K562 treated with DMSO at 1 percent for 12 hours (cell line): ENCODE results near the gene OR7G2. TPM values are rescaled to one million over a fixed set of nuclear protein-coding genes. Genes with fewer than 3 reads are reported as not detected.

ENCODE experiments used
- total RNA-seq: library from RNA; unstranded; fragments of 300-600 nt; gene quantifications from 2 replicates; pipeline ENCODE4 v1.2.3, GENCODE V29; 2022; ENCODE audit not compliant: insufficient read depth

Gene OR7G2
- total RNA-seq: not detected in 2 replicates

GRCh38 chr19:9107375-9107774 lies at the start of gene OR7G2:
TSS of gene OR7G2 (minus strand) at chr19:9107475. CDS start at chr19:9103243, 4,232 bp downstream.

GRCh38 chr19:9140159-9140874 lies 33.0 kb upstream of the OR7G2 start, which contains the start of gene ZNF317:
TSS of gene ZNF317 (plus strand) at chr19:9140397. CDS start at chr19:9156017, 15,620 bp downstream.

GRCh38 chr19:9126900-9127405 lies 19.7 kb upstream of the OR7G2 start, which contains the start of gene OR7G3:
TSS of gene OR7G3 (minus strand) at chr19:9126950. CDS start at chr19:9126950, 0 bp downstream.

GRCh38 chr19:9115307-9115813 lies 8.1 kb upstream of the OR7G2 start, which contains the start of gene OR7G1:
TSS of gene OR7G1 (minus strand) at chr19:9115763. CDS start at chr19:9115763, 0 bp downstream.

GRCh38 chr19:9086761-9087160 lies 20.5 kb downstream of the OR7G2 start, which contains the start of gene OR1M1:
TSS of gene OR1M1 (plus strand) at chr19:9087061. CDS start at chr19:9093245, 6,184 bp downstream.

Other genes with a start within 250 kb of the OR7G2 start
- not detected in 2 replicates for gene MUC16, start 97.1 kb downstream of the OR7G2 start, total RNA-seq
- not detected in 2 replicates for gene OR1M1, start 20.4 kb downstream of the OR7G2 start, total RNA-seq
- not detected in 2 replicates for gene OR7G1, start 8.3 kb upstream of the OR7G2 start, total RNA-seq
- not detected in 2 replicates for gene OR7G3, start 19.5 kb upstream of the OR7G2 start, total RNA-seq
- gene ZNF317, start 32.9 kb upstream of the OR7G2 start, total RNA-seq: 7.0 and 26.1 TPM in 2 replicates
- gene OR7D2, start 71.5 kb upstream of the OR7G2 start, total RNA-seq: 0.40 and 1.1 TPM in 2 replicates
- not detected in 2 replicates for gene OR7D4, start 112.1 kb upstream of the OR7G2 start, total RNA-seq
- gene OR7E24, start 143.5 kb upstream of the OR7G2 start, total RNA-seq: not detected in 2 replicates
- gene ZNF699, start 202.4 kb upstream of the OR7G2 start, total RNA-seq: 0.36 and 2.5 TPM in 2 replicates
- gene ZNF559, start 216.7 kb upstream of the OR7G2 start, total RNA-seq: 5.8 and 13.4 TPM in 2 replicates